CD4-positive, alpha-beta T cell treated with Interferon alpha-2 for 1 hour (primary cell): ENCODE data around the gene EDEM1.
A peak's percentile ranks its signal among the peaks of the same experiment; 100 is the strongest.
"Not testable (repeated sequence)": the region's sequence is repeated elsewhere in the genome, so short reads cannot be mapped to it uniquely, and the experiment has no call there.

Source experiments
- DNase-seq, 2 donors: peaks; one replicate each; pipeline ENCODE4 v3.0.0-alpha.2; 2020 to 2022

EDEM1 gene

DNA sequence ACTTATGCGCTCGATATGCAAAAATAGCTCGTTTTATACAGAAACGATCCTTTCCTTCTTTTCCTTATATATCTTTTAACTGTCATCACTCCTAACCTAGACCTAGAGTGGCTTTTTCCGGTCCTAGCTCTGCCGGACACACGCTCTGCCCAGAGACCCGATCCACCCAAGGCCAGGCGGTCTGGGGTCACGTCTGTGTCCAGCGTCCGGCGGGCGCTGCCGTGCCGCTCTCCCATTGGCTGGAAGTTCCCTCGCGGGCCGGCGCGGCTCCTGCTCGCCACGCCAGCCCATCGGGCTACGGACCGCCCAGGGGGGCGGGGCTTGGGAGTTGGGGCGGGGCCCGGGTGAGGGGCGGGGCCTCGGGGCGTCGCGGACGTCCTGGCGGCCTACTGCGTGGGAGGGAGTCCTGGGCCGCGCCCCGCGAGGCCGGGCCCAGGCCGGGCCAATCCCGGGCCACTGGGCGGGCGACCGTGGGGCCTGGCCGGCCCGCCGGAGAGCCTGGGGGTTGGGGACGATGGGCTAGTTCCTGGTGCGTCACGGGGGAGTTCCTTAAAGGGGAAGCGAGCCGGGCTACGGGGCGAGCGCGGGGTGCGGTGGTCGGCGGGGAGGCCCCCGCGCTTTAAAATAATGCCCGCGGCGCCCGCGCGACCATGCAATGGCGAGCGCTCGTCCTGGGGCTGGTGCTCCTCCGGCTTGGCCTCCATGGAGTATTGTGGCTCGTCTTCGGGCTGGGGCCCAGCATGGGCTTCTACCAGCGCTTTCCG lies at the start of gene EDEM1:
Gene EDEM1, plus strand, starts transcription at position 552 of the 764 bp plus-strand sequence. Its CDS starts 99 bp downstream, at position 651.
- peak; percentile 96 to 98 for DNase-seq

GRCh38 chr3:5138214-5138981 lies 49.1 kb upstream of the EDEM1 start:
- no peak for DNase-seq

DNA sequence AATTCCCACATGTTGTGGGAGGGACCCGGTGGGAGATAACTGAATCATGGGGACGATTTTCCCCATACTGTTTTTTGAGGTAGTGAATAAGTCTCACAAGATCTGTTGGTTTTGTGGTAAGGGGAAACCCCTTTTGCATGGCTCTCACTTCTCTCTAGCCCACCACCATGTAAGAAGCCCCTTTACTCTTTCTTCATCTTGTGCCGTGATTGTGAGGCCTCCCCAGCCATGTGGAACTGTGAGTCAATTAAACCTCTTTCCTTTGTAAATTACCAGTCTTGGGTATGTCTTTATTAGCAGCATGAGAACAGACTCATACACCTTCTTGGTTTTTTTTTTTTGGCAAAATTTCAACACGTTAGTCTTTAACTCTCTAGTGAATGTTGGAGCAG lies 47.3 kb upstream of the EDEM1 start:
- peak; percentile 4 to 36 for DNase-seq

DNA sequence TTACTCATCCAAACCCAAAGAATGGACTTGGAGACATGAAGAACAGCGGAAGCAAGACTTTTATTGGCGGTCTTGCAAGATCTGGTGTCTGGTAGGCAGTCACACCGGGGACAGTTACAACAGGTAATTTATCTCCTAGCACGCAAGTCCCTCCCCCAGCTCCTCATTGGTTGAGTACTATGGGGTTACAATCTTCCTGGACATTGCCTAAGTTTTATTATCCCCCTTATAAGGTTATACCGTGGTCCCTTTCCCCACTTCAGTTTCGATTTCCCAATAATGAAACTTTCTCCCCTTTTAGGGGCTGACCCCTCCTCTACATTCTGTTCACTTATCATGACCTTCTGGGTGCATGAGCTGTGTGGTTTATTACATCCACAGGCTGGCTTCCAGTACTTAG lies 46.7 kb upstream of the EDEM1 start:
- DNase-seq, result no peak

GRCh38 chr3:5141760-5142159 lies 45.7 kb upstream of the EDEM1 start:
- no peak for DNase-seq

DNA sequence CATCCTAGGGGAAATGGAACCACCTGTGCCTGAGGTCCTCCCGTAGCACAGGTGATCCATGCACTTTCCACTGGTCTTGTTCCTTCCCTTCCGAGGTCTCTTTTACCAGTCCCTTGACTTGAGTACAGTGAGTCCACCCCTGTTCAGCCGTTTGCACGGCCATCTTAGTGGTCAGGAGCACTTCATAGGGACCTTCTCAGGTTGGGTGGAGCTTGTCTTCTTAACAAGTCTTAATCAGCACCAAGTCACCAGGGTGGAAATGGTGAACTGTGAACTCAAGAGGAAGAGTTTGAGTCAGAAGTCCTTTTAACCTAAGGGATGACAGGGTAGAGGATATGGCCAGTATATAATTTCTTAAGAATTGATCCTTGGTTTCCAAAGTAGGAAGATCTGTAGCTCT lies 44.0 kb upstream of the EDEM1 start:
- no peak for DNase-seq

- no peak for DNase-seq
Measured at GRCh38 chr3:5144316-5144994, 43.1 kb upstream of the EDEM1 start.

DNA sequence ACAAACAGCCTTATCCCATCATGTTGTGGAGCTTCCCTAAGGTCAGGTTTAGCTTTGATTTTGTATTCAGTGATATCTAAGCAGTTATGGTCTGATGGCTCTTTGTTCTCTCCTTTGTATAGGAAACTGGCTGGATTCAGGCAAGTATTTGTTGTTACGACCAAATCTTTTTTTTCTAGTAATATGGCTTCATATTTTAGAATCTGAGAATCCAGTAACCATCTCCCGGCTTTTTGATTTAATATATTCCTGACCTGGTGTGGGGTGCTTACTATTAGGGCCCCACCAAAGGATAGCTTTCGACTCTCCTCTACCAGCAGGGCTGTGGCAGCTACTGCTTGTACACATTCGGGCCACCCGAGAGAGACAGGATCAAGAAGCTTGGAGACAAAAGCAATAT lies 42.4 kb upstream of the EDEM1 start:
- DNase-seq, result no peak

DNA sequence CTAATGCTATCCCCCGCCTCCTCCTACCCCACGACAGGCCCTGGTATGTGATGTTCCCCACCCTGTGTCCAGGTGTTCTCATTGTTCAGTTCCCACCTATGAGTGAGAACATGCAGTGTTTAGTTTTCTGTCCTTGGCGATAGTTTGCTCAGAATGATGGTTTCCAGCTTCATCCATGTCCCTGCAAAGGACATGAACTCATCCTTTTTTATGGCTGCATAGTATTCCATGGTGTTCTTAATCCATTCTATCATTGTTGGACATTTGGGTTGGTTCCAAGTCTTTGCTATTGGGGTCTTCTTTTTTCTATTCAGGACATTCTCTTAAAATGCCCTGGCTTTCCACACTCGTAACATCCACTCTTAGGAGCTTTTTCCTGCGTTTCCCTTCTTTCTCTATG lies 40.4 kb upstream of the EDEM1 start:
- not testable (repeated sequence) for DNase-seq

DNA sequence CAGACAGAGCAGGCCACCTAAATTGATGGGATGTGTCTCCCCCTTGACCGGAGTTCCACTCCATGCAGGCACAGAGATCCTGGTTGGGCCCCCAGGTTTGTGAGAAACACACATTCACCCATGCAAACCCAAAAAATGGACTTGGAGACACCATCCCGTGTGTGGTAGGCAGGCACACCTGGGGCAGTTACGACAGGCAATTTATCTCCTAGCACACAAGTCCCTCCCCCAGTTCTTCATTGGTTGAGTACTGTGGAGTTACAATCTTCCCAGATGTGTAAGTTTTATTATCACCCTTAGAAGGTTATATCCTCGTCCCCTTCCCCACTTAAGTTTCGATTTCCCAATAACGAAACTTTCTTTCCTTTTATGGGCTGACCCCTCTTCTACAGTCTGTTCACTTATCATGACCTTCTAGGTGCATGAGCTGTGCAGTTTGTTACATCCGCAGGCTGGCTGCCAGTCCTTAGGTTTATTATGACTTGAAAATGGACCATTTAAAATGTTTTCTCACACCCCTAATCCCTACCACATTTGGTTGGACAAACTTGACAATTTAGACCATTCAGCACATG lies 38.1 kb upstream of the EDEM1 start:
- DNase-seq, result no peak

GRCh38 chr3:5151586-5151985 lies 35.9 kb upstream of the EDEM1 start:
- DNase-seq, result no peak

DNA sequence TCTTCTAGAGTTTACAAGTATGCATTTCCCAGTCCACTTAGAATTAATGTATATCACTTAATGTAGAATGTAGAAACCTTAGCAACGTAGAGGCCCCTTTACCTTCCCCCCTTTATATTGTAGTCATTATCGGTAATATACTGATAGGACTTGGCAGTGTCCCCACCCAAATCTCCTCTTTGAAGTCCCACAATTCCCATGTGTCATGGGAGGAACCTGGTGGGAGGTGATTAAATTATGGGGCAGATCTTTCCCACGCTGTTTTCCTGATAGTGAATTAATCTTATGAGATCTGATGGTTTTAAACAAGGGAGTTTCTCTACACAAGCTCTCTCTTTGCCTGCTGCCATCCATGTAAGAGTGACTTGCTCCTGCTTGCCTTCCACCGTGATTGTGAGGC lies 34.4 kb upstream of the EDEM1 start:
- DNase-seq, result no peak

DNA sequence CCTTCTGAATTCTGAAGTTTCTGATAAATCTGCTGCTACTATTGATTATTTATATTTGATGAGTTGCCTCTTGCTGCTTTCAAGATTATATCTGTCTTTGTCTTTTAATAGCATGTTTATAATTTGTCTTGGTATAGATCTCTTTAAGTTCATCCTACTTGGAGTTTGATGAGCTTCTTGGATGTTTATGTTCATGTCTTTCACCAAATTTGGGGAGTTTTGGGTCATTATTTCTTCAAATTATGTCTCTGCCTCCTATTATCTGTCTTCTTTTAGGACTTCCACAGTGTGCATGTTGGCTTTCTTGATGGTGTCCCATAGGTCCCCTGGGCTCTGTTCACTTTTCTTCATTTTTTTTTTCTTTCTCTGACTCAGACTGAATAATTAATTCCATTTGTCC lies 32.3 kb upstream of the EDEM1 start:
- no peak for DNase-seq

DNA sequence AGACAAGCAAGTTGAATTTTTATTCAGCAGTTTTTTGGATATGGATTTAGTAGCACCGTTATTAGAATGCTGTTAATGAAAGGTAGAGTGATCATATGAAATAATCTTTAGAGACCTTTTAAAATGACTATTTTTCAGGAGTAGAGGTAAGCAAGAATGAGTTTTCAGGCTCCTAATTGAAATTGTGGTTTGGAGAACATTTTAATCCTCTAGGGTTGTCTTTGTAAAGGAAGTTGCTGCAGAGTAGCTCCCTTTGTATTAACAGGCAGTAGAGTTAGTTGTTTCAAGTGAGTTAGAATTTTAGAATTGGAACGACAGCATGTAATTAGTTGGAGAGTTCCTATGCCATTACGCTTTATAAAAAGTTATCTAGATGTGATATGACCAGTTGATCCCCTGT lies 27.2 kb upstream of the EDEM1 start:
- no peak for DNase-seq

GRCh38 chr3:5160940-5161858 lies 26.3 kb upstream of the EDEM1 start:
- DNase-seq, result no peak

DNA sequence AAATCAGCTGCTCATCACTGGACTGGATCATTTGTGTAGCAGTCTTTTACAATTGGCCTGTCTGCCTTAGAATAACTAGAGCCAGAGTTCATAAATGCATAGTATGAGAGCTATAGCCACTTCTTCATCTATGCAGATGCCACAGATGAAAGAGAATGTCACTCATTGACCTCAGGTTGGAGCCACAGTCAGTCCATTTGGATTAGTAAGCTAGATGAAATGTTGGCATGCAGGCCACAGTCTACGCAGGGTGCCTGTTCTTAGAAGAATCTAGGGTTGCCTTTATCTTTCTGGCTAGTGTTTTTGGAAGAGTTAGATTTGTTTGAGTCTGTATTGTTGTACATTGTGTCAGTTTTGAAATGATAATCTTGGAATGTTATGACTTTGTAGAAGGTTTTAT lies 25.4 kb upstream of the EDEM1 start:
- no peak for DNase-seq

DNA sequence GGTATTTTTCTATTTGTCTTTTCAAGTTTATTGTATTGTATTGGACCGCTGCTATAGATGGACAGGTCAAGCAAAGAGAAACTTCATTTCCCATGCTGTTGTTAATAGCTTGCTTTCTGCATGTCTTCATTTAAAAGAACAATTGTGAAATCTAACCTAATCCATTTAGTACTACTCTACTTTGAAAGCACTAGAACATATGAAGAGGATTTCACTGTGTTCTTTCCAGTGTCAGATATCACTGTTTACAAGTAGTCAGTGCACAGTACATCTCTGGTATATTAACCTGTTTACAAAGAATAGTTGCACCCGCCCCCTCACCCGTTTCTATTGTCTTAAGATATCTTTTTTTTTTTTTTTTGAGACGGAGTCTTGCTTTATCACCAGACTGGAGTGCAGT lies 21.8 kb upstream of the EDEM1 start:
- no peak for DNase-seq

GRCh38 chr3:5166846-5167245 lies 20.7 kb upstream of the EDEM1 start:
- no peak for DNase-seq

DNA sequence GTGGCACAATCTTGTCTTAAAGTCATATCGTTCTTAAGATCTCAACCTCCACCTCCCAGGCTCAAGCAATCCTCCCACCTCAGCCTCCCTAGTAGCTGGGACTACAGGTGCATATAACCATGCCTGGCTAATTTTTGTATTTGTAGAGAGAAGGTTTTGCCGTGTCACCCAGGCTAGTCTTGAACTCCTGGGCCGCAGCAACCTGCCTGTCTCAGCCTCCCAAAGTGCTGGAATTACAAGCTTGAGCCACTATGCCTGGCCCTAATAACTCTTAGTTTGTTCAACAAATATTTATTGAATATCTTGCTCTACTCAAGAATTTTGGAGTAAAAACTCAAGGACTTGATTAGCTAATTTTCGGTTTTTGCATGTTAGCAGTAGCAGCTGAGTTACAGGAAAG lies 19.4 kb upstream of the EDEM1 start:
- DNase-seq, result no peak

DNA sequence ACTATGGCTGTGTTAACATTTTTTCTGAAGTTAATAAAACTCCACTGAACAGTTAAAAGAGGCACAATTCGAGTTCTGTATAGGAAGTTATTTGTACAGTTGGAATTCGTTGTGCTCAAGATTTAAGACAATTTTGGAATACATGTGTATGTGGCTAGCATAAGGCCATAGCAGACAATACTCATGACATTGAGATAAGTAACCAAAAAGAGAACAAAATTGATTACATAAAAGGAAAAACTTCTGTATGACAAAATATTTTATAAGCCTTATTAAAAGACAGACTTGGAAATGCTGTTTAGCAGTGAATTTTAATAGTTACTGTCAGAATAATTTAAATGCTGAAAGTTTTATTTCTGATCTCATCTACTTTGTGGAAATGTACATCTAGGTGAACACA lies 17.7 kb upstream of the EDEM1 start:
- no peak for DNase-seq

GRCh38 chr3:5170975-5171374 lies 16.5 kb upstream of the EDEM1 start:
- no peak for DNase-seq

DNA sequence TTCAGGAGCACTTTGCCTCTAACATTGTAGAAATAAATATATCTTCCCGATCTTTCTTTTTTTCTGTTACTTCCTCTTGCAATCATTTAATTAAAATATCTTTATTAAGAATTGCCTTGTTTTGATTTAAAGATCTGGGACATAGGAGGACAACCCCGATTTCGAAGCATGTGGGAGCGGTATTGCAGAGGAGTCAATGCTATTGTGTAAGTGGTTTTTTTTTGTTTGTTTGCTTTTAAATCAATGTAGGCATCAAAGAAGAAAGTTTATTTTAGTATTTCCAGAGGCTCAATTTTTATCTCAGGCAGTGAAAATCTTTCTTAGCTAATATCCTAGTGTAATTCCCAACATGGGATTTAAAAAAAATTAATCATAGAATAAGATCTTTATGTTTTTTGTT lies 15.5 kb upstream of the EDEM1 start:
- DNase-seq, result no peak
